ENCODE results near the gene IGSF21.

DNA sequence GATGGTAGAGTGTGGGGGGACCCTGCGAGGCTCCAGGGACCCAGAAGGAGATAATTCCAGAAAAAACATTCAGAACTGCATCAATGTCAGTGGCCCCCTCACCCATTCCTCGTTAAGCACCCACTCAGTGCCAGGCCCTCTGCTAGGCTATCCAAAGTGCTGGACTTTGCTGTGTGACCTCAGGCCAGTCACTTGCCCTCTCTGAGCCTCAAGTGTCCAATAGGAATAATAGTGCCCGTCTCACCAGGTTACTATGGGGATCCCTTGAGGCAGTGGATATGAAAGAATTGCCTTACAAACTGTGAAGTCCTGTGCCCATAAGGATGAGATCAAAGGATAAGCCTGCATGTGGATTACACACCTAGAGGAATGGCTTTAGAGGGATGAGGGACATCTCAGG is 83.4 kb downstream of the IGSF21 start:
- TF ChIP-seq, protein P1, sequence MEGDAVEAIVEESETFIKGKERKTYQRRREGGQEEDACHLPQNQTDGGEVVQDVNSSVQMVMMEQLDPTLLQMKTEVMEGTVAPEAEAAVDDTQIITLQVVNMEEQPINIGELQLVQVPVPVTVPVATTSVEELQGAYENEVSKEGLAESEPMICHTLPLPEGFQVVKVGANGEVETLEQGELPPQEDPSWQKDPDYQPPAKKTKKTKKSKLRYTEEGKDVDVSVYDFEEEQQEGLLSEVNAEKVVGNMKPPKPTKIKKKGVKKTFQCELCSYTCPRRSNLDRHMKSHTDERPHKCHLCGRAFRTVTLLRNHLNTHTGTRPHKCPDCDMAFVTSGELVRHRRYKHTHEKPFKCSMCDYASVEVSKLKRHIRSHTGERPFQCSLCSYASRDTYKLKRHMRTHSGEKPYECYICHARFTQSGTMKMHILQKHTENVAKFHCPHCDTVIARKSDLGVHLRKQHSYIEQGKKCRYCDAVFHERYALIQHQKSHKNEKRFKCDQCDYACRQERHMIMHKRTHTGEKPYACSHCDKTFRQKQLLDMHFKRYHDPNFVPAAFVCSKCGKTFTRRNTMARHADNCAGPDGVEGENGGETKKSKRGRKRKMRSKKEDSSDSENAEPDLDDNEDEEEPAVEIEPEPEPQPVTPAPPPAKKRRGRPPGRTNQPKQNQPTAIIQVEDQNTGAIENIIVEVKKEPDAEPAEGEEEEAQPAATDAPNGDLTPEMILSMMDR (IDR thresholded peaks at IDR 0.05) = no peak
- TF ChIP-seq POLR2A (IDR thresholded peaks at IDR 0.05) = no peak
